ENCODE data around the gene ZNF668.

ZNF668 gene

GRCh38 chr16:31077592-31078396 lies 3.8 kb upstream of the ZNF668 start:
- no peak for DNase-seq (ENCODE audit: extremely low read depth, low read depth)
- no peak overlapping the region for H3K4me3 ChIP-seq (replicated peaks; ENCODE audit: low read depth, low read length)
- TF ChIP-seq CTCF (IDR thresholded peaks at IDR 0.05; ENCODE audit: low read depth, low read length, missing control alignments), result no peak

GRCh38 chr16:31077024-31077423 lies 3.0 kb upstream of the ZNF668 start:
- TF ChIP-seq CTCF (IDR thresholded peaks at IDR 0.05; ENCODE audit: low read depth, low read length, missing control alignments), result no peak
- no peak for DNase-seq (ENCODE audit: extremely low read depth, low read depth)
- H3K4me3 ChIP-seq (replicated peaks; ENCODE audit: low read depth, low read length), result no peak overlapping the region

GRCh38 chr16:31076319-31076718 lies 2.3 kb upstream of the ZNF668 start:
- no peak for DNase-seq (ENCODE audit: extremely low read depth, low read depth)
- H3K4me3 ChIP-seq (replicated peaks; ENCODE audit: low read depth, low read length), result no peak overlapping the region
- TF ChIP-seq CTCF (IDR thresholded peaks at IDR 0.05; ENCODE audit: low read depth, low read length, missing control alignments), result no peak

- H3K4me3 ChIP-seq (replicated peaks; ENCODE audit: low read depth, low read length), result peak overlapping the region; percentile 93
- no peak for DNase-seq (ENCODE audit: extremely low read depth, low read depth)
- no peak for TF ChIP-seq CTCF (IDR thresholded peaks at IDR 0.05; ENCODE audit: low read depth, low read length, missing control alignments)
These were observed 759 bp upstream of the ZNF668 start for GRCh38 chr16:31074814-31075183.

- peak overlapping the region; percentile 93 for H3K4me3 ChIP-seq (replicated peaks; ENCODE audit: low read depth, low read length)
- no peak for TF ChIP-seq CTCF (IDR thresholded peaks at IDR 0.05; ENCODE audit: low read depth, low read length, missing control alignments)
- DNase-seq (ENCODE audit: extremely low read depth, low read depth), result no peak
These were observed 684 bp downstream of the ZNF668 start for GRCh38 chr16:31073142-31073969.

GRCh38 chr16:31072540-31073141 lies 1.4 kb downstream of the ZNF668 start:
- no peak for DNase-seq (ENCODE audit: extremely low read depth, low read depth)
- H3K4me3 ChIP-seq (replicated peaks; ENCODE audit: low read depth, low read length), result peak overlapping the region; percentile 93
- TF ChIP-seq CTCF (IDR thresholded peaks at IDR 0.05; ENCODE audit: low read depth, low read length, missing control alignments), result no peak
